HEK293 (cell line): ENCODE measurements around the gene KCNK4.

ENCODE experiments used
- CTCF ChIA-PET: fragments of 350-600 bp; formaldehyde crosslinking; extraction: SDS; loops from one replicate; lab custom pipeline; 2021; ENCODE audit warnings: antibody characterized with exemption; lab: Yijun Ruan, JAX
- POLR2A ChIA-PET: fragments of 300-600 bp; formaldehyde crosslinking; extraction: SDS; loops from one replicate; lab custom pipeline; 2020; ENCODE audit warnings: antibody characterized with exemption, inconsistent platforms; lab: Yijun Ruan, JAX
- H3K27ac ChIP-seq: fragments of 200-500 bp; sonication (Bioruptor generic); 2 replicates; pipeline ENCODE4 v1.5.1; 2014; ENCODE audit warnings: low read depth, low read length, control low read depth, inconsistent platforms; ENCODE audit errors: extremely low read depth
- H3K36me3 ChIP-seq, 2 experiments: fragments of 200-500 bp in 1 of 2; sonication (Bioruptor generic) in 1 of 2; 1 replicate in 1 of 2; 2 replicates in 1 of 2; pipeline ENCODE4 v1.5.1; 2014 to 2017; ENCODE audit warnings: inconsistent platforms in 2 of 2, low read length in 2 of 2; ENCODE audit not compliant: control insufficient read depth in 2 of 2, insufficient read depth in 1 of 2
- H3K4me1 ChIP-seq: fragments of 200-500 bp; sonication (Bioruptor generic); 2 replicates; pipeline ENCODE4 v1.5.1; 2014; ENCODE audit warnings: mild to moderate bottlenecking, low read length, inconsistent platforms; ENCODE audit not compliant: control insufficient read depth, insufficient read depth
- H3K4me3 ChIP-seq: 2 replicates; pipeline ENCODE4 v1.5.1; 2011; ENCODE audit warnings: low read depth, mild to moderate bottlenecking, control low read depth, low read length, moderate library complexity
- H3K9me3 ChIP-seq: fragments of 200-500 bp; sonication (Bioruptor generic); 2 replicates; pipeline ENCODE4 v1.5.1; 2014; ENCODE audit warnings: low read depth, low read length, inconsistent platforms; ENCODE audit not compliant: control insufficient read depth, insufficient read depth
- ELK4 ChIP-seq: IDR thresholded peaks from 2 replicates; pipeline ENCODE4 v1.6.1; 2011; ENCODE audit warnings: mild to moderate bottlenecking, low read depth, low read length, borderline replicate concordance
- KLF10 ChIP-seq: fragments of 450-650 bp; IDR thresholded peaks from 2 replicates; pipeline ENCODE4 v1.5.1; 2018; ENCODE audit warnings: missing biosample characterization, mild to moderate bottlenecking, missing genetic modification characterization
- KLF7 ChIP-seq: fragments of 450-650 bp; formaldehyde crosslinking; IDR thresholded peaks from 2 replicates; pipeline ENCODE4 v1.5.1; 2016; ENCODE audit warnings: missing biosample characterization, missing genetic modification characterization, borderline replicate concordance
- SCRT2 ChIP-seq: fragments of 450-650 bp; formaldehyde crosslinking; IDR thresholded peaks from 2 replicates; pipeline ENCODE4 v1.5.1; 2016; ENCODE audit warnings: missing biosample characterization, missing genetic modification characterization
- SETDB1 ChIP-seq: IDR thresholded peaks from one replicate; pipeline ENCODE4 v1.6.1; 2017; ENCODE audit warnings: mild to moderate bottlenecking, low read length, moderate library complexity, mixed read lengths; ENCODE audit not compliant: insufficient read length
- WT1 ChIP-seq: fragments of 450-650 bp; formaldehyde crosslinking; IDR thresholded peaks from 2 replicates; pipeline ENCODE4 v1.5.1; 2016; ENCODE audit warnings: missing biosample characterization, missing genetic modification characterization
- ZNF114 ChIP-seq: fragments of 450-650 bp; formaldehyde crosslinking; IDR thresholded peaks from 2 replicates; pipeline ENCODE4 v1.5.0; 2017; ENCODE audit warnings: missing biosample characterization, missing genetic modification characterization
- ZNF148 ChIP-seq: fragments of 450-650 bp; formaldehyde crosslinking; IDR thresholded peaks from 2 replicates; pipeline ENCODE4 v1.5.0; 2017; ENCODE audit warnings: missing biosample characterization, missing genetic modification characterization, borderline replicate concordance
- ZNF292 ChIP-seq: fragments of 450-650 bp; formaldehyde crosslinking; IDR thresholded peaks from 2 replicates; pipeline ENCODE4 v1.5.1; 2016; ENCODE audit warnings: low read depth, missing biosample characterization, missing genetic modification characterization, borderline replicate concordance
- ZNF514 ChIP-seq: fragments of 450-650 bp; formaldehyde crosslinking; IDR thresholded peaks from 2 replicates; pipeline ENCODE4 v1.5.1; 2016; ENCODE audit warnings: missing biosample characterization, missing genetic modification characterization
- ZNF530 ChIP-seq: fragments of 450-650 bp; formaldehyde crosslinking; IDR thresholded peaks from 2 replicates; pipeline ENCODE4 v1.5.1; 2016; ENCODE audit warnings: low read depth, missing biosample characterization, missing genetic modification characterization
- ZNF544 ChIP-seq: fragments of 450-650 bp; formaldehyde crosslinking; IDR thresholded peaks from 2 replicates; pipeline ENCODE4 v1.5.0; 2017; ENCODE audit warnings: missing biosample characterization, missing genetic modification characterization
- ZNF555 ChIP-seq: fragments of 450-650 bp; formaldehyde crosslinking; conservative IDR thresholded peaks from 2 replicates; pipeline ENCODE4 v1.5.1; 2017; ENCODE audit warnings: missing biosample characterization, mild to moderate bottlenecking, missing genetic modification characterization, inconsistent platforms
- ZNF629 ChIP-seq: fragments of 450-650 bp; formaldehyde crosslinking; IDR thresholded peaks from 2 replicates; pipeline ENCODE4 v1.5.1; 2017; ENCODE audit warnings: missing biosample characterization, missing genetic modification characterization
- ZNF791 ChIP-seq: fragments of 450-650 bp; formaldehyde crosslinking; IDR thresholded peaks from 2 replicates; pipeline ENCODE4 v1.5.1; 2016; ENCODE audit warnings: missing biosample characterization, missing genetic modification characterization
- ZSCAN30 ChIP-seq: fragments of 450-650 bp; IDR thresholded peaks from 2 replicates; pipeline ENCODE4 v1.5.1; 2018; ENCODE audit warnings: missing biosample characterization, mild to moderate bottlenecking, missing genetic modification characterization, moderate library complexity

The KCNK4 gene

GRCh38 chr11:64266339-64266738, 24.8 kb upstream of the KCNK4 start:
- CTCF ChIA-PET: interaction anchor here (6.8 kb wide), 1 partner anchor 36 kb away, joined by 81 read pairs; the partner anchor contains the start of genes CATSPERZ and ESRRA
- Histone ChIP-seq H3K4me3 (no peak overlapping the region), H3K4me1 (peaks cover 2% of the 10 kb centered on the region; the same call in 1 of the 2 replicates), H3K27ac (no peak overlapping the region), H3K36me3 (peaks cover 0 to 52% of the 10 kb centered on the region in 2 experiments; a peak in 1 of 3 replicates), H3K9me3 (no peaks in the 10 kb centered on the region)
- POLR2A ChIA-PET: interaction anchor here (6.5 to 7.0 kb wide), 2 partner anchors 15 to 22 kb away, joined by 52 to 96 read pairs; partner anchors contain the start of genes FKBP2, PLCB3 and PPP1R14B
- TF ChIP-seq ZNF114 (tag by site-specific recombination) (no peak), KLF7 (tag by site-specific recombination) (no peak), ZNF530 (no peak), ZNF514 (tag by site-specific recombination) (no peak), ZNF555 (tag by site-specific recombination) (no peak), ELK4 (no peak), ZSCAN30 (tag by site-specific recombination) (no peak), SETDB1 (no peak), SCRT2 (tag by site-specific recombination) (no peak), ZNF148 (tag by site-specific recombination) (no peak), WT1 (no peak), ZNF791 (tag by site-specific recombination) (no peak), ZNF292 (tag by site-specific recombination) (no peak)

GRCh38 chr11:64267207-64267945, 23.7 kb upstream of the KCNK4 start:
- POLR2A ChIA-PET: interaction anchor here (0.6 to 7.0 kb wide), 7 partner anchors 9 to 53 kb away, joined by 3 to 96 read pairs (median 5); partner anchors contain the start of genes BAD, FKBP2, GPR137 and PLCB3
- no peak overlapping the region for H3K4me3 ChIP-seq
- H3K27ac ChIP-seq: no peak overlapping the region; the same call in 1 of the 2 replicates
- peaks cover 0 to 44% of the 10 kb centered on the region in 2 experiments; a peak in 1 of 3 replicates for H3K36me3 ChIP-seq
- H3K9me3 ChIP-seq: no peaks in the 10 kb centered on the region
- no peak for TF ChIP-seq ZNF544 (tag by site-specific recombination)
- TF ChIP-seq SCRT2 (tag by site-specific recombination): peak; percentile 50
- no peak for TF ChIP-seq ZNF629 (tag by site-specific recombination)
- no peak for TF ChIP-seq KLF10 (tag by site-specific recombination)
- CTCF ChIA-PET: interaction anchor here (0.6 to 6.8 kb wide), 6 partner anchors 16 to 383 kb away, joined by 3 to 81 read pairs (median 4); partner anchors contain the start of genes CATSPERZ, ESRRA and PLCB3
- H3K4me1 ChIP-seq: peaks cover 2% of the 10 kb centered on the region; the same call in 1 of the 2 replicates
